ENCODE results near the gene NUP188. TPM values are rescaled to one million over a fixed set of nuclear protein-coding genes. Genes with fewer than 3 reads are reported as not detected.

Gene NUP188
- total RNA-seq, 4 donors from 2014 or later: 21.1 to 62.9 (median 28.6) TPM

- no peak for TF ChIP-seq CTCF (IDR thresholded peaks at IDR 0.05; ENCODE audit: low read depth)
Measured at GRCh38 chr9:128940271-128940921, 7.1 kb upstream of the NUP188 start.

- no peak for TF ChIP-seq CTCF (IDR thresholded peaks at IDR 0.05; ENCODE audit: low read depth)
Measured at GRCh38 chr9:128940946-128941755, 6.3 kb upstream of the NUP188 start.

- no peak for TF ChIP-seq CTCF (IDR thresholded peaks at IDR 0.05; ENCODE audit: low read depth)
Measured at GRCh38 chr9:128943832-128944620, 3.5 kb upstream of the NUP188 start.

- TF ChIP-seq CTCF (IDR thresholded peaks at IDR 0.05; ENCODE audit: low read depth): no peak
Measured at GRCh38 chr9:128945798-128946501, 1.5 kb upstream of the NUP188 start.

- TF ChIP-seq CTCF (IDR thresholded peaks at IDR 0.05; ENCODE audit: low read depth): no peak
Measured at GRCh38 chr9:128946571-128947276, 775 bp upstream of the NUP188 start.

- TF ChIP-seq CTCF (IDR thresholded peaks at IDR 0.05; ENCODE audit: low read depth): no peak
Measured at GRCh38 chr9:128947277-128947526, 297 bp upstream of the NUP188 start.

Data from subcutaneous adipose tissue (tissue), 4 donors.